Measurements from ENCODE around the gene WDR72. TPM values are rescaled to one million over a fixed set of nuclear protein-coding genes. Genes with fewer than 3 reads are reported as not detected.

WDR72 gene
- total RNA-seq, 3 donors from 2014 or later (not counting 1 experiment from before 2014, with no cell fraction given): 1.6 TPM; not detected in 2

DNA sequence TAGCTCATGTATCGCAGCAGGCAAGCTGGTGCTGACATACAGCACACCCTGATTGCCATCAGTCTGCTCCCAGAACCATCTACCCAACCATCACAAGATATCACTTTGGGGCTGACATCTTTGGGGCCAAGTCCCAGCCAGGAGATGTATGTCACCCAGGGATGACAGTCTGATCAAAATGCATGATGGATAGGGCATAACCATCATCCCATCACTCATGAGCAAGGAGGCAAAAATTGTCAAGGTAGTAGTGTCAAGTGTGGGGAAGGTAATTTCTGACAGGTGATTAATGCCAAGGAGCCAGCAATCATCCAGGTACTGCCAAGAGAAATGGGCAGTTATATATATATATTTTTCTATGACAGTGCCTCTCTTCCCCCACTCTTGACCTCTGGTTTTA is 277.4 kb downstream of the WDR72 start:
- no peak for ATAC-seq
- no peaks in the 10 kb centered on the region for H3K9me3 ChIP-seq (ENCODE audit: control insufficient read depth, insufficient read depth, low read length)
- Mint-ChIP-seq H3K4me3 (no peak overlapping the region), H3K27ac (no peak overlapping the region), H3K9me3 (peaks cover 4 to 8% of the 10 kb centered on the region in 2 donors), H3K4me1 (no peaks in the 10 kb centered on the region), H3K36me3 (no peaks in the 10 kb centered on the region), H3K27me3 (ENCODE audit: low read depth in 2 of 2) (no peaks in the 10 kb centered on the region)
- H3K36me3 ChIP-seq (ENCODE audit: control insufficient read depth, insufficient read depth, low read length): no peaks in the 10 kb centered on the region
- intact Hi-C loops (cut with micrococcal nuclease): no loop called here
- no peaks in the 10 kb centered on the region for H3K4me1 ChIP-seq (ENCODE audit: control insufficient read depth, insufficient read depth, low read length)
- H3K27me3 ChIP-seq (ENCODE audit: control insufficient read depth, insufficient read depth, low read length): no peaks in the 10 kb centered on the region
- WGBS (ENCODE audit: insufficient coverage): 91% methylated on average over 1 of the region's 1 CpG
- H3K4me3 ChIP-seq (ENCODE audit: low read length): no peak overlapping the region
- DNase-seq: no peak
- H3K27ac ChIP-seq (ENCODE audit: low read length): no peak overlapping the region
- TF ChIP-seq CTCF (IDR thresholded peaks at IDR 0.05): no peak

DNA sequence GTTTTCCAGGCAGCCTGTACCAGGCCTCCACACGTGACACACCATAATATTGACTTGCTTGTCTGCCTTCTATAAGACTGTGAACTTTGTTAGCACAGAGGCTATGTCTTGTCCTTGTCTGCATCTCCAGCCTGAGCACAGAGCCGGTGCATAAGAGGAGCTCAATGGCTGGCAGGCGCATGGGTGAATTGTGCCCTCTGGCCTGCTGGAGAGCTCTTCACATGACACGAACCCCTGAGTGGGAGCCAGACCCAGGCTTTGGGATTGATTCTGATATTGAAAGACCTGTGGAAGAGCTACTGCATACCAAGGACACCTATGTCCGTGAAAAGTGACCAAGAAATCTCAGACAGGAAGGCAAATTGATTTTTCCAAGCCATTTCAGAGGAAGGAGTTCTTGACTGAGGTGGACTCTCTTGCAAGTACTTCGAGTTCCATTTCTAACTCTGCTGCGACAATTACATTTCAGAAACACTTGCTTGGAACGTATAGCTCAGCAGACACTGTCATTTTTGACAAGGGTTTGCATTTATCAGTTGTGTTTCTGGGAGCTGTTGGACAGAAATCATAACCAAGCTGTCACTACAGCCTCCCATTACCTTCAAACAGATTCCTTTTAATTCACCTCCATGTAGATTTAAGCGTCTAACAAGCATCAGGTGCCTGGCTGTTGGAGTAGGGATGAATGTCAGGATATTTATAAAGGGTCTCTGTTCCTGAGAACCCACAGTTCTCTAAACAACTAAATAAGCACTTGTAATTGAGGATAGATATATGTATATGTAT is 281.3 kb downstream of the WDR72 start:
- Mint-ChIP-seq H3K4me3 (no peak overlapping the region), H3K27me3 (ENCODE audit: low read depth in 2 of 2) (no peaks in the 10 kb centered on the region), H3K27ac (no peak overlapping the region), H3K36me3 (no peaks in the 10 kb centered on the region), H3K4me1 (no peaks in the 10 kb centered on the region), H3K9me3 (peaks cover 2% of the 10 kb centered on the region in 2 donors)
- no peak for TF ChIP-seq CTCF (IDR thresholded peaks at IDR 0.05)
- intact Hi-C loops (cut with micrococcal nuclease): no loop called here
- no peak for DNase-seq
- no peaks in the 10 kb centered on the region for H3K4me1 ChIP-seq (ENCODE audit: control insufficient read depth, insufficient read depth, low read length)
- ATAC-seq: no peak
- WGBS (ENCODE audit: insufficient coverage): 82% methylated on average over 8 of the region's 9 CpGs
- no peak overlapping the region for H3K27ac ChIP-seq (ENCODE audit: low read length)
- H3K4me3 ChIP-seq (ENCODE audit: low read length): no peak overlapping the region
- H3K36me3 ChIP-seq (ENCODE audit: control insufficient read depth, insufficient read depth, low read length): no peaks in the 10 kb centered on the region
- H3K9me3 ChIP-seq (ENCODE audit: control insufficient read depth, insufficient read depth, low read length): no peaks in the 10 kb centered on the region
- no peaks in the 10 kb centered on the region for H3K27me3 ChIP-seq (ENCODE audit: control insufficient read depth, insufficient read depth, low read length)

DNA sequence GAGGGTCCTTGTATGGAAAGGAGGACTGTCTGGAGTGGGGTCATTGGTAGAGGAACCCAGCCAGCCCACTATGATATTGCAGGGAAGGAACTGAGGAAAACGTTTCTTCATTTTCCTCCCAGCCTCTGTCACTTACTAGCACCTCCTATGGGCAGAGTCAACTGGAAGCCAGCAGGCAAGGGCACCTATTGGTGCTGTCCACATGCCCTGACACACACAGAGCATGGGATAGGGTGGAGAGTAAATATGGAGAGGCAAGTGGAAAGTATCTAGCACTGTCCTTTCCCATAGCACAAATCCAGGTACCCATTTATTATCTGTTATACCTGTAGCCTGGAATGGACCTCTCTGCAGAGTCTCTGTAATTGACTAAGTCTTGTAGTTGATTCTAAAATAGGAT is 285.6 kb downstream of the WDR72 start:
- intact Hi-C loops (cut with micrococcal nuclease): no loop called here
- H3K27ac Mint-ChIP-seq: no peak overlapping the region

More for the DNA sequence above, 285.6 kb downstream of the WDR72 start:
- Histone ChIP-seq H3K27ac (ENCODE audit: low read length) (no peak overlapping the region), H3K27me3 (ENCODE audit: control insufficient read depth, insufficient read depth, low read length) (no peaks in the 10 kb centered on the region), H3K9me3 (ENCODE audit: control insufficient read depth, insufficient read depth, low read length) (no peaks in the 10 kb centered on the region), H3K4me1 (ENCODE audit: control insufficient read depth, insufficient read depth, low read length) (no peaks in the 10 kb centered on the region), H3K4me3 (ENCODE audit: low read length) (no peak overlapping the region), H3K36me3 (ENCODE audit: control insufficient read depth, insufficient read depth, low read length) (no peaks in the 10 kb centered on the region)
- H3K36me3 Mint-ChIP-seq: no peaks in the 10 kb centered on the region
- H3K4me1 Mint-ChIP-seq: no peaks in the 10 kb centered on the region
- DNase-seq: no peak
- 57% methylated on average over 1 of the region's 1 CpG for WGBS (ENCODE audit: insufficient coverage)
- peaks cover 3 to 6% of the 10 kb centered on the region in 2 donors for H3K9me3 Mint-ChIP-seq
- ATAC-seq: no peak
- H3K4me3 Mint-ChIP-seq: no peak overlapping the region
- no peak for TF ChIP-seq CTCF (IDR thresholded peaks at IDR 0.05)
- no peaks in the 10 kb centered on the region for H3K27me3 Mint-ChIP-seq (ENCODE audit: low read depth in 2 of 2)

Data from natural killer cell (primary cell).